DOHH2 (cell line): ENCODE measurements around the gene REC8.

ENCODE experiments used
- H3F3A ChIP-seq: fragments of 200-600 bp; sonication (generic), shearing (Covaris generic); 2 replicates; pipeline ENCODE4 v1.6.0; 2016; ENCODE audit warnings: antibody characterized with exemption, mild to moderate bottlenecking; ENCODE audit not compliant: control insufficient read depth, insufficient read depth
- H3K27ac ChIP-seq: fragments of 200-600 bp; sonication (generic); 2 replicates; pipeline ENCODE4 v1.5.1; 2014; ENCODE audit warnings: low read depth, mild to moderate bottlenecking, low read length, moderate library complexity
- H3K27me3 ChIP-seq: fragments of 200-600 bp; sonication (generic); 2 replicates; pipeline ENCODE4 v1.6.1; 2014; ENCODE audit warnings: mild to moderate bottlenecking, low read length, mixed read lengths; ENCODE audit not compliant: control insufficient read depth
- H3K36me3 ChIP-seq: fragments of 200-600 bp; sonication (generic); 2 replicates; pipeline ENCODE4 v1.6.1; 2014; ENCODE audit warnings: mild to moderate bottlenecking, low read length, moderate library complexity, mixed read lengths; ENCODE audit not compliant: control insufficient read depth
- H3K4me1 ChIP-seq: fragments of 200-600 bp; sonication (generic); 2 replicates; pipeline ENCODE4 v1.6.1; 2014; ENCODE audit warnings: mild to moderate bottlenecking, low read length, mixed read lengths; ENCODE audit not compliant: control insufficient read depth
- H3K4me2 ChIP-seq: fragments of 200-600 bp; sonication (generic); 2 replicates; pipeline ENCODE4 v1.6.0; 2014; ENCODE audit warnings: mild to moderate bottlenecking, low read length, moderate library complexity
- H3K4me3 ChIP-seq: fragments of 200-600 bp; sonication (generic); 2 replicates; pipeline ENCODE4 v1.5.1; 2014; ENCODE audit warnings: mild to moderate bottlenecking, low read length, mixed read lengths
- H3K79me2 ChIP-seq: fragments of 200-600 bp; sonication (generic); 2 replicates; pipeline ENCODE4 v1.6.1; 2014; ENCODE audit warnings: mild to moderate bottlenecking, low read length, mixed read lengths; ENCODE audit not compliant: control insufficient read depth
- H3K9me2 ChIP-seq: fragments of 200-600 bp; sonication (generic); replicated peaks from 2 replicates; pipeline ENCODE4 v1.6.1; 2014; ENCODE audit warnings: mild to moderate bottlenecking, low read length, mixed read lengths; ENCODE audit not compliant: control insufficient read depth
- H3K9me3 ChIP-seq: fragments of 200-600 bp; sonication (generic); 2 replicates; pipeline ENCODE4 v1.6.1; 2014; ENCODE audit warnings: antibody characterized with exemption, low read length, mixed read lengths; ENCODE audit not compliant: control insufficient read depth, insufficient read depth
- H4K20me1 ChIP-seq: fragments of 200-600 bp; sonication (generic); 2 replicates; pipeline ENCODE4 v1.6.0; 2014; ENCODE audit warnings: low read depth, mild to moderate bottlenecking, antibody characterized with exemption, low read length, moderate library complexity; ENCODE audit not compliant: control insufficient read depth, insufficient read depth
- CTCF ChIP-seq: fragments of 200-600 bp; sonication (generic); IDR thresholded peaks from one replicate; pipeline ENCODE4 v1.5.1; 2014; ENCODE audit warnings: antibody characterized with exemption, mild to moderate bottlenecking, low read depth, low read length; ENCODE audit not compliant: poor library complexity, severe bottlenecking
- EZH2phosphoT487 ChIP-seq: fragments of 200-600 bp; sonication (generic); IDR thresholded peaks from 2 replicates; pipeline ENCODE4 v1.6.1; 2017; ENCODE audit warnings: borderline replicate concordance, mild to moderate bottlenecking, antibody characterized with exemption, low read length, moderate library complexity, mixed read lengths

REC8 gene

GRCh38 chr14:24133735-24134134 is 38.1 kb upstream of the REC8 start:
- H3K27me3 ChIP-seq = no peaks in the 10 kb centered on the region
- H3K9me3 ChIP-seq = no peaks in the 10 kb centered on the region
- peaks cover 18% of the 10 kb centered on the region for H3K36me3 ChIP-seq
- no peak overlapping the region for H3K4me2 ChIP-seq
- H3K9me2 ChIP-seq = no peaks in the 10 kb centered on the region
- H3F3A ChIP-seq = peaks cover 5% of the 10 kb centered on the region; the same call in 1 of the 2 replicates
- H3K4me1 ChIP-seq = peaks cover 17% of the 10 kb centered on the region
- no peak overlapping the region for H3K4me3 ChIP-seq
- no peaks in the 10 kb centered on the region for H4K20me1 ChIP-seq
- peaks cover 14% of the 10 kb centered on the region for H3K79me2 ChIP-seq
- no peak for TF ChIP-seq CTCF
- TF ChIP-seq EZH2phosphoT487 = no peak
- no peak overlapping the region for H3K27ac ChIP-seq

- Histone ChIP-seq H3K27me3 (no peaks in the 10 kb centered on the region), H4K20me1 (no peaks in the 10 kb centered on the region), H3K36me3 (peaks cover 31% of the 10 kb centered on the region), H3K27ac (peak overlapping the region; percentile 23; the same call in 1 of the 2 replicates), H3K9me2 (no peaks in the 10 kb centered on the region), H3K79me2 (peaks cover 31% of the 10 kb centered on the region), H3K4me3 (peak overlapping the region; percentile 88), H3K9me3 (no peaks in the 10 kb centered on the region), H3F3A (peaks cover 5% of the 10 kb centered on the region; the same call in 1 of the 2 replicates), H3K4me2 (peak overlapping the region; percentile 95), H3K4me1 (peaks cover 28% of the 10 kb centered on the region)
- TF ChIP-seq CTCF (no peak), EZH2phosphoT487 (no peak)
Observed at GRCh38 chr14:24135584-24135833, 36.4 kb upstream of the REC8 start.

DNA sequence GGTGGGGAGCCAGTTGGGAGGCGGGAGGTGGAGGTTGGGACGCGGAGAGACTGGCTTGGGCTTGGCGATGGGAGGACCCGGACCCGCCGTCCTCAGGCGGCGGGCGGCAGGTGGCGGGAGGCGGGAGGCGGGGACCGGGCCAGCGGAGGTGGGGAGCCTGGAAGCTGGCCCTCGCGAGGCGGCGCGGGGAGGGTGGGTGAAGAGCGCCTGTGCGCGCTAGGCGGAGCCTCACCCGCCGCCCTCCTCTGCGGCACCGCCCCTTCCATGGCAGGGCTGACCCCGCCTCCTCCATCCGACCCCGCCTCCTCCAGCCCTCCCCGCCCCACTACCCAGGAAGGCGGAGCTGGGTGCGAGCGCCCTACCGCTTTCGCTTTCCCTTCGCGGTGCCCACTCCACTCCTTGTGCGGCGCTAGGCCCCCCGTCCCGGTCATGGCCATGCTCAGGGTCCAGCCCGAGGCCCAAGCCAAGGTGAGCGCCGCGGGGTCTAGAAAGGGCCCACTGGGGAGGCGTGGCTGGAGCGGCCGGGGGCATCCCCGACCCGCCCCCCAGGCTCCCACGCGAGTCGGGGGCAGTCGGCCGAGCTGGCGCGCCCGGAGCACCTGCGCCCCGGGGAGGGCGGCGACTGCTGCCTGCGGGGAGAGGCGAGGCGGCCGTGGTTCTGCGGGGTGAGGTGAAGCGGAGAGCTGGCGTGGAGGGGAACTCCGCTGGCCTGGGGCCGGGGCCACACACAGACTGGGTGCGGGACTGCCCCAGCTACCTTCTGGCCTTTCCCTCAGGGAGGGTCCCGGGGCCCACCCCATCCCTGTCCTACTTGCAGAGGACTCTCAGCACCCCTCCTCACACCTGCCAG is 35.8 kb upstream of the REC8 start, which contains the start of gene PSME1:
TSS of gene PSME1 (plus strand) at position 361 of the 850 bp plus-strand sequence. CDS start at position 430, 69 bp downstream.
- peak within 1 kb of the TSS; percentile 88 for H3K4me3 ChIP-seq
- H3K36me3 ChIP-seq = peaks cover 36% of the 10 kb centered on the region
- TF ChIP-seq CTCF (no peak), EZH2phosphoT487 (no peak)
- H3F3A ChIP-seq = peaks cover 5% of the 10 kb centered on the region; the same call in 1 of the 2 replicates
- no peaks in the 10 kb centered on the region for H3K27me3 ChIP-seq
- no peaks in the 10 kb centered on the region for H3K9me2 ChIP-seq
- H3K4me1 ChIP-seq = peaks cover 28% of the 10 kb centered on the region
- H4K20me1 ChIP-seq = no peaks in the 10 kb centered on the region
- peak within 1 kb of the TSS; percentile 23; the same call in 1 of the 2 replicates for H3K27ac ChIP-seq
- peak within 1 kb of the TSS; percentile 95 for H3K4me2 ChIP-seq
- H3K9me3 ChIP-seq = no peaks in the 10 kb centered on the region
- H3K79me2 ChIP-seq = peaks cover 37% of the 10 kb centered on the region
